Fibroblast of lung (primary cell): ENCODE measurements around the gene LOC128125822.
A peak's percentile ranks its signal among the peaks of the same experiment; 100 is the strongest.

Experiments
- DNase-seq, 2 donors: peaks; one replicate each; pipeline versions ENCODE4 v3.0.0 to v3.0.0-alpha.2; 2010; ENCODE audit warnings: low read depth in 2 of 2
- H2AFZ ChIP-seq: 2 replicates; pipeline ENCODE4 v1.5.1; 2012; ENCODE audit warnings: low read length, control low read depth, inconsistent platforms
- H3K27ac ChIP-seq: 2 replicates; pipeline ENCODE4 v1.5.1; 2011; ENCODE audit warnings: low read length, control low read depth; ENCODE audit not compliant: insufficient read depth
- H3K27me3 ChIP-seq: 2 replicates; pipeline ENCODE4 v1.5.1; 2011; ENCODE audit warnings: mild to moderate bottlenecking, low read length; ENCODE audit not compliant: control insufficient read depth, insufficient read depth
- H3K36me3 ChIP-seq: 2 replicates; pipeline ENCODE4 v1.5.1; 2011; ENCODE audit warnings: low read length; ENCODE audit not compliant: control insufficient read depth, insufficient read depth
- H3K4me1 ChIP-seq: 2 replicates; pipeline ENCODE4 v1.5.1; 2011; ENCODE audit warnings: low read length; ENCODE audit not compliant: control insufficient read depth, insufficient read depth; ENCODE audit errors: extremely low read depth
- H3K4me2 ChIP-seq: 2 replicates; pipeline ENCODE4 v1.5.1; 2011; ENCODE audit warnings: low read length, control low read depth; ENCODE audit not compliant: insufficient read depth; ENCODE audit errors: extremely low read depth
- H3K4me3 ChIP-seq, 4 experiments: fragments of 200-600 bp in 1 of 4; sonication (generic) in 1 of 4; replicated peaks in 1 of 4; 2 replicates each; pipeline ENCODE4 v1.5.1; 2011 to 2016; ENCODE audit warnings: low read length in 4 of 4, low read depth in 3 of 4, mild to moderate bottlenecking in 3 of 4, control low read depth in 2 of 4, inconsistent platforms in 1 of 4, mixed read lengths in 1 of 4; ENCODE audit not compliant: insufficient read depth in 1 of 4; ENCODE audit errors: control extremely low read depth in 1 of 4
- H3K79me2 ChIP-seq: 2 replicates; pipeline ENCODE4 v1.5.1; 2012; ENCODE audit warnings: mild to moderate bottlenecking, low read length, inconsistent platforms; ENCODE audit not compliant: control insufficient read depth, insufficient read depth
- H3K9ac ChIP-seq: 2 replicates; pipeline ENCODE4 v1.5.1; 2011; ENCODE audit warnings: mild to moderate bottlenecking, low read length, control low read depth; ENCODE audit not compliant: insufficient read depth
- H3K9me3 ChIP-seq: 2 replicates; pipeline ENCODE4 v1.5.1; 2012; ENCODE audit warnings: low read depth, low read length; ENCODE audit not compliant: control insufficient read depth, insufficient read depth
- H4K20me1 ChIP-seq: 2 replicates; pipeline ENCODE4 v1.5.1; 2011; ENCODE audit warnings: low read length; ENCODE audit not compliant: control insufficient read depth, insufficient read depth; ENCODE audit errors: extremely low read depth
- CTCF ChIP-seq, 2 donors: IDR thresholded peaks in 1 of 2; conservative IDR thresholded peaks in 1 of 2; 1 replicate in 1 of 2; 2 replicates in 1 of 2; pipeline ENCODE4 v1.5.1; 2011 to 2012; ENCODE audit warnings: low read length in 2 of 2, control low read depth in 1 of 2, inconsistent platforms in 1 of 2, low read depth in 1 of 2, mild to moderate bottlenecking in 1 of 2
- EZH2 ChIP-seq: IDR thresholded peaks from 2 replicates; pipeline ENCODE4 v1.5.1; 2012; ENCODE audit warnings: low read length, control low read depth, mild to moderate bottlenecking; ENCODE audit errors: missing control alignments

LOC128125822 gene

GRCh38 chr6:63565058-63565726, 7.1 kb upstream of the LOC128125822 start:
- H3K9me3 ChIP-seq, result no peaks in the 10 kb centered on the region
- no peak overlapping the region for H3K4me3 ChIP-seq
- H3K27me3 ChIP-seq, result no peaks in the 10 kb centered on the region
- no peak overlapping the region for H3K4me2 ChIP-seq
- H4K20me1 ChIP-seq, result no peaks in the 10 kb centered on the region
- no peak overlapping the region for H3K9ac ChIP-seq
- no peak for DNase-seq
- no peak overlapping the region for H3K27ac ChIP-seq
- H2AFZ ChIP-seq, result no peak overlapping the region
- no peaks in the 10 kb centered on the region for H3K4me1 ChIP-seq
- TF ChIP-seq CTCF (conservative IDR thresholded peaks at IDR 0.05 in 1 of 2, IDR thresholded peaks at IDR 0.05 in 1 of 2; ENCODE audit: low read depth in 1 of 2, low read length in 2 of 2), result no peak
- TF ChIP-seq EZH2, result no peak
- H3K79me2 ChIP-seq, result no peaks in the 10 kb centered on the region
- H3K36me3 ChIP-seq, result no peaks in the 10 kb centered on the region

- no peak overlapping the region for H3K9ac ChIP-seq
- TF ChIP-seq EZH2 (no peak), CTCF (conservative IDR thresholded peaks at IDR 0.05 in 1 of 2, IDR thresholded peaks at IDR 0.05 in 1 of 2; ENCODE audit: low read depth in 1 of 2, low read length in 2 of 2) (no peak)
- H3K9me3 ChIP-seq, result no peaks in the 10 kb centered on the region
- H3K27ac ChIP-seq, result no peak overlapping the region
- peak; percentile 65 to 82 for DNase-seq
- no peaks in the 10 kb centered on the region for H3K27me3 ChIP-seq
- H3K4me2 ChIP-seq, result no peak overlapping the region
- H2AFZ ChIP-seq, result no peak overlapping the region
- no peaks in the 10 kb centered on the region for H3K79me2 ChIP-seq
- H4K20me1 ChIP-seq, result no peaks in the 10 kb centered on the region
- H3K4me1 ChIP-seq, result no peaks in the 10 kb centered on the region
- no peaks in the 10 kb centered on the region for H3K36me3 ChIP-seq
- H3K4me3 ChIP-seq, result no peak overlapping the region
Measured at GRCh38 chr6:63565727-63566596, 6.3 kb upstream of the LOC128125822 start.

- no peak overlapping the region for H3K9ac ChIP-seq
- no peaks in the 10 kb centered on the region for H3K4me1 ChIP-seq
- TF ChIP-seq EZH2 (no peak), CTCF (conservative IDR thresholded peaks at IDR 0.05 in 1 of 2, IDR thresholded peaks at IDR 0.05 in 1 of 2; ENCODE audit: low read depth in 1 of 2, low read length in 2 of 2) (no peak)
- no peak overlapping the region for H3K4me2 ChIP-seq
- no peak for DNase-seq
- no peaks in the 10 kb centered on the region for H4K20me1 ChIP-seq
- no peak overlapping the region for H3K4me3 ChIP-seq
- H3K9me3 ChIP-seq, result no peaks in the 10 kb centered on the region
- no peaks in the 10 kb centered on the region for H3K36me3 ChIP-seq
- H2AFZ ChIP-seq, result no peak overlapping the region
- peaks cover 6% of the 10 kb centered on the region for H3K79me2 ChIP-seq
- H3K27me3 ChIP-seq, result no peaks in the 10 kb centered on the region
- no peak overlapping the region for H3K27ac ChIP-seq
Measured at GRCh38 chr6:63567966-63568365, 4.3 kb upstream of the LOC128125822 start.
